Kidney capillary endothelial cell (primary cell): ENCODE data around the gene TRIOBP.
A peak's percentile ranks its signal among the peaks of the same experiment; 100 is the strongest.

Source experiments
- DNase-seq: peaks from one replicate; pipeline ENCODE4 v3.0.0-alpha.2; 2018; ENCODE audit warnings: low spot score

The TRIOBP gene

DNA sequence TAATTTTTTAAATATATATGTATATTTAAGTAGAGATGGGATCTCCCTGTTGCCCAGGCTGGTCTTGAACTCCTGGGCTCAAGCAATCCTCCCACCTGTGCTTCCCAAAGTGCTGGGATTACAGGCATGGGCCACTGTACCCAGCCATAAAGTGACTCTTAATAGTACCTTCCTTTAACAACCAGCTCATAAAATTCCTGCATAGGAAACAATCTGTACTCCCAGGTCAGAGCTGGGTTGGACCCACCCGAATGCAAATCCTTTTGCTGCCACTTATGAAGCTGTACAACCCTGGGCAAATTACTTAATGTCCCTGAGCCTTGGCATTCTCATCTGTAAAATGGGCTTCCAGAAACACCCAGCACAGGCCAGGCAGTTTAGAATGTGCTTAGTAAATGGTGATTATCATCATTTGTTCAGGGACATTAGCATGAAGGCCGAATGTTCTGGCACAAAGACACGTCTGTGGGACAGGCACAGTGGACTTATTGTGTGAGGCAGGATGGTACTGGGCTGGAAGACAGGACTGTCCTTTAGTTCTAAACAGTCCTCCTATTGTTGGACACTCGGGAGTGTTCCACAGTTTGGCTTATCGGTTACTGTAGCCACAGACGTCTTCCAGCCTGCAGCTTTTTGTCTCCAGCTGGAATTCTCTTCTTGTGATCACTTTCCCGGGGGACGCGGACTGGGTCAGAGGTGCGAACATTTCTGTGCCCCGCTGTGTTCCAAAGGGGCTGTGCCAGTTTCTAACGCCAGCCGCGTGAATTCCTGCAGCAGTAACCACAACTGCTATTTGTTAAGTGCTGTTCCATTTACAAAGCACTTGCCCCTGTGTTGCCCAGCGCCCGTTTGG lies 32.4 kb upstream of the TRIOBP start:
- DNase-seq: no peak

- no peak for DNase-seq
These were observed 31.4 kb upstream of the TRIOBP start for GRCh38 chr22:37665487-37665886.

DNA sequence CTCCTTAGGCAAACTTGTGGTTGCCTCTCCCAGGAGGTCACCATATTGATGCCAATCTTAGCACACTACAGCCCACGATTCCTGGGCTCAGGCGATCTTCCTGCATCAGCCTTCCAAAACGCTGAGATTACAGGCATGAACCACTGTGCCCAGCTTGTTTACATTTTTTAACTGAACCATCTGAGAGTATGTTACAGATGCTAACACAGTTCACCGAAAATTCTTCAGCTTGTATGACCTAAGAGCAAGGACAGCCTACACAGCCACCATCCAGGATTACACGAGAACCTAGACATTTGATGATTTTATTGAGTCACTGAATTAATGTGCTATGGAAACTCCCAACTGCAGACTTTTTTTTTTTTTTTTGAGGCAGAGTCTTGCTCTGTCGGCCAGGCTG lies 27.3 kb upstream of the TRIOBP start:
- no peak for DNase-seq

DNA sequence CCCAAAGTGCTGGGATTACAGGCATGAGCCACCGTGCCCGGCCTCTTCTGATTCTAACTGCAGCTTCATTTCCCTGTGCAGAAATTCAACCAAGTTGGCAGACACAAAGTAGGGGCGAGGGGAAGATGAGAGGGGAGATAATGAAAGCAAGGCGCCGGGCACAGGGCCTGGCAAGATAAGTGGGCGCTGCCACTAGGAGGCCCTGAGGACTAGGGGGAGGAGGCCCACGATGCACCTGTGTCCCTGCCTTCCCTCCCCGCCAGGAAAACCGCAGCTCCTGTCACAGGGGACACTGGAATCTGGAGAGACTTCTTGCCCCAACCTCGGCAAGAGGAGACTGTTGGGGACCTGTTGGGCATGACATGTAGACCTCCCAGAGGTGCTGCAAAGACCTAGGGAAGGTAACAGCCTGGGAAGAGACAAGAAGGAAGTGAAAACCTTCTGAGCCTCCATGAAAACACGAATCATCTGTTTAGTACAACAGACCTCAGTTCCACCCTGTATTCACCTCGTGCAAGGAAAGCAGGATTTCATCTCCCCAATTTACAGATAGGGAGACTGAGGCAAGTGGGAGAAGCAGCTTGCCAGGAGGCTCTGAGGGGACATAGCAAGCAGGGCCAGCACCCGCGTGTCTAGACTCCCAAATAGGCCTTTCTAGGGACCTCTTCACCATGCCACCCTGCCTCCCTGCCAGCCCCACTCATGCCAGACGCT lies 24.5 kb upstream of the TRIOBP start:
- DNase-seq: no peak

DNA sequence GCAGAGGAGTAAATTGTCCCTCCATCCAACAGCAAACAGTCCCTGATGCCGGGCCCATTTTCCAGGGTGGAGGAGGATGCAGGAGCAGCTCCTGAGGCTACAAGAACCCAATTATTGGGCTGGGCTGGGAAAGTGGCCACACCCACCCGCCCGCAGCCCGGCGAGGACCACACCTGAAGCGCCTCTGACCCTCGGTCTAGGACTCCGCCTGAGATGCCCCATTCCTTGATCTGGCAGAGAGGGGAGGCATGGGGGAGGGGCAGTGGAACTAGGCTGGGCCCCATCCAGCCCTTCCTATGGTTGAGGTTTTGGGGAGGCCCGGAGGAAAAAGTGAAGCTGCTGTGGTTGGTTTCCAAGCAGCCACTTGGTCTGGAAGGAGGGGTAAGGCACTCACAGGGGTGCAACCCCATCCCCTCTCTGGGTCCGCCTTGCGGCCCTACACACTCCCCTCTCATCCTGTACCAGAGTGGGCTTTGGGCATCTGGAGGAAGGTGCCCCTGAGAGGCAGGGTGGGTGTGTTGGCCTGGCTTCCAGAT lies 23.9 kb upstream of the TRIOBP start:
- no peak for DNase-seq

DNA sequence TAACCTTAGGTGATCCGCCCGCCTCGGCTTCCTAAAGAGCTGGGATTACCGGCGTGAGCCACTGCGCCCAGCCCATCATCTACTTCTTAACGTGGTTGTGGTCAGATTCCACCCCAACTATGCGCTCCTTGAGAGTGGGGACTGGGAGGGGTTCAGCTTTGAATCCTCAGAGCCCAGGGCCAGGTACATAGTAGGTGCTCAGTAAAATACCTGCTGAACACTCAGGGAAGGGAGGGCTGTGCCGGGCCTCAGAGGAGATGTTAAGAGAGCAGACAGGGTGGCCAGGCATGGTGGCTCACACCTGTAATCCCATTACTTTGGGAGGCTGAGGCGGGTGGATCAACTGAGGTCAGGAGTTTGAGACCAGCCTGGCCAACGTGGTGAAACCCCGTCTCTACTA lies 22.6 kb upstream of the TRIOBP start:
- DNase-seq: no peak

DNA sequence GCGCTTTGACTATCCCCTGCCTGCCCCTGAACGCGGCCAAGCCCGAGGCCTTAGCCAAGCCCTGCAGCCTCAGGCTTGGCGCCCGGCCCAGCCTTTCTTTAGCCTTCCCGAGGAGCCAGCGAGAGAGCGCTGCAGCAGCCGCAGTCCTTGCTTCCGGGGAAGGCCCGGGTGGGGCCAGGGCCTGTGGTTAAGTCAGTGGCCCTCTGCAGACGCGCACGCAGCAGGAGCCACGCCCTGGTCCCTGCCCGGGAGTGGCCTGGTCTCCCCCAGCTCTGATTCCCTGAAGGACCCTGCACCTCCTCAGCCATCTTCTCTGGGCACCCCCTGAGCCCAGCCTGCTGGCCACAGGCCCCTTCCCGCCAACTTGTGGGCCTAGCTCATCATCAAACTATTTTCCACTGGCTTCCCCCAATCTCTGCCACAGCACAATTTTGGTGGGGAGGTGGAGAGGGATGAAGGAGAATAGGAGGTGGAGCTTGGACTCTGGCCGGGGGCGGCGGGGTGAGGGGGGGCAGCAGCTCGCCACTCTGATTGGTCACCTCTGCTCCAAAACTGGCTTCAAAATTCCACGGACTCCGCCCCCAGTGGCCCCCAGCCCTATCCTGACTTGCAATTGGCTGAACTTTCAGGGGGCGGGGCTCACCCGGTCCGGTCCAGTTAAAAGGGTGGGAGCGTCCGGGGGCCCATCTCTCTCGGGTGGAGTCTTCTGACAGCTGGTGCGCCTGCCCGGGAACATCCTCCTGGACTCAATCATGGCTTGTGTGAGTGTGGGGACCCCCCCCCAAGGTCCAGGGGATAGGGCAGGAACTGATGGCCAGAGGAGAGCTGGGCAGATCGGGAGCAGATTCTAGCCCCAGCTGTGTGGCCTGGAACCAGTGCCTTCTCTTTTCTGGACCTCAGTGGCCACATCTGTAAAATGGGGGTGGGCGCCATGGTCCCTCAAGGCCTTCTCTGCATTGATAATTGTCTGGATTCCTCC lies 21.6 kb upstream of the TRIOBP start, which contains the start of gene LGALS1:
TSS of gene LGALS1 (plus strand) at position 686 of the 979 bp plus-strand sequence. CDS start at position 753, 67 bp downstream.
- peak; percentile 96 for DNase-seq

DNA sequence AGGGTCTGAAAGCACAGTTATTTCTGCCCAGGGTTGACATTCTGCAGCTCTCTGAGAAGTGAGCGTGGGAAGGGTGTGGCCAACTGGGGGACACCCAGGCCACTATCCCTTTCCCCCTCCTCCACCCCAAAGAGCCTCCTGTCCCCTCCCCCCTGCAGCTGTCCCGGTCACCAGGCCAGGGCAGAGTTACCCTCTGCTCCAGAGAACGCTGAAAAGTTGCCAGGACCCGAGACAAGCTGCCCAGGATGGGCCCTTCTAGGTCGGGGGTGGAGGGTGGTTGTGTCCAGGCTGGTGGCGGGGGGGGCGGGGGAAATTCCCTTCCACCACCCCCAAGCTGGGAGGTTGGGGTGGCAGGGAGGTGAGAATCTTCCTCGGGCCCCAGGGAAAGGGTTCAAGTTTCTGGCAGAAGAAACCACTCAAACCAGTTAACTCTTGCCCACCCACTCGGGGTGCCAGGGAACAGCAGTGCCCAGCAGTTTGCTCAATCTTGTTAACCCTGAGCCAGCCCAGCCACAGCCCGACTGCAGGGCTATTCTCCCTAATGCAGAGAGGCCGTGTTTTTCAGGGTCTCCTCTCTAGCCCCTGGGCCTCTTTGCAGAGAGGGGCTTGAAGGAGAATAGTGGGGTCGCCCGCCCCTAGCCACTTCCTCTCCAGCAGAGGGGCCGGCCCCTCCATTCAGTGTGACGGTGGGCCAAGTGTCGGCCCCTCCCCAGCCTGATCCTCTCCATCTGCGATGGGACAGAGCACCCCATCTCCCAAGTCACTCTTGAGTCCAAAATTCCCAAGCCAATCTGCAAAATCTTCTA lies 20.7 kb upstream of the TRIOBP start:
- DNase-seq: peak; percentile 26

- peak; percentile 97 for DNase-seq
These were observed 19.9 kb upstream of the TRIOBP start for GRCh38 chr22:37676736-37677492.

DNA sequence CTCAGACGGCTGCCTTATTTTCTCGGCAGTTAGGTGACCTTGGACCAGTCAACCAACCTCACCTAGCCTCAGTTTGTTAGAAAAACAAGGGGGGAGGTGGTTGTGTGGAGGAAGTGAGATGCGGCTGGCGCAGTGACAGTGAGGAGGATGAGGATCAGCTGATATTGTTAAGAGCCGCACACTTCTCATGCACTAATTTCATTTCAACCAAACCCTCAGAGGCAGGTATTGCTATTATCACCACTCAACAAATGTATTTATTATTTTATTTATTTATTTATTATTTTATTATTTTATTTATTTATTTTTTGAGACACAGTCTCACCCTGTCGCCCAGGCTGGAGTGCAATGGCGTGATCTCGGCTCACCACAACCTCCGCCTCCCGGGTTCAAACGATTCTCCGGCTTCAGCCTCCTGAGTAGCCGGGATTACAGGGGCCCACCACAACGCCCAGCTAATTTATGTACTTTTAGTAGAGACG lies 19.3 kb upstream of the TRIOBP start:
- DNase-seq: no peak

DNA sequence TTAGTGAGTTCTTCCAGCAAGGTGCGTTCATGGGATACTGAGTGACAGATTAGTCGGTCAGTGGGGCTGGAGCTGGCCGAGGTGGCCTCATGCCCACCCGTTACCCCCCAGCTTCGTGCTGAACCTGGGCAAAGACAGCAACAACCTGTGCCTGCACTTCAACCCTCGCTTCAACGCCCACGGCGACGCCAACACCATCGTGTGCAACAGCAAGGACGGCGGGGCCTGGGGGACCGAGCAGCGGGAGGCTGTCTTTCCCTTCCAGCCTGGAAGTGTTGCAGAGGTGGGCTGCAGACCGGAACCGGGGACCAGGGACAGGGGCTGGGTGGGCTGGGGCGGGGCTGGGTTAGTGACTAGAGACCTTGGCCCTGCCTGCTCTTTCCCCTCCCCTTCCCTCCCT lies 18.5 kb upstream of the TRIOBP start:
- DNase-seq: no peak

DNA sequence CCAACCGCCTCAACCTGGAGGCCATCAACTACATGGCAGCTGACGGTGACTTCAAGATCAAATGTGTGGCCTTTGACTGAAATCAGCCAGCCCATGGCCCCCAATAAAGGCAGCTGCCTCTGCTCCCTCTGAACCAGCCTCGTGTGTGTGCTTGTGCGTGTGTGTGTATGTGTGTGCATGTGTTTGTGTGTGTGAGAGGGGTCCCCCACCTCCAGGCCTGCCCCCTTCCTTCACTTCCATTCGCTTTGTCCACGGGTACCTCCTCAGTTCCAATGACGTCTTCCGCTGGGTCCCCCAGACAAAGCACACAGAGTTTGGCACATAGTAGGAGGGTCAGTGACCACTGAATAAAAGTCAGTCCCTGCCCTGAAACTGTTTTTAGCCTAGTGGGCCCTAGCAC lies 17.2 kb upstream of the TRIOBP start:
- no peak for DNase-seq

GRCh38 chr22:37680191-37680851 lies 16.5 kb upstream of the TRIOBP start:
- no peak for DNase-seq

DNA sequence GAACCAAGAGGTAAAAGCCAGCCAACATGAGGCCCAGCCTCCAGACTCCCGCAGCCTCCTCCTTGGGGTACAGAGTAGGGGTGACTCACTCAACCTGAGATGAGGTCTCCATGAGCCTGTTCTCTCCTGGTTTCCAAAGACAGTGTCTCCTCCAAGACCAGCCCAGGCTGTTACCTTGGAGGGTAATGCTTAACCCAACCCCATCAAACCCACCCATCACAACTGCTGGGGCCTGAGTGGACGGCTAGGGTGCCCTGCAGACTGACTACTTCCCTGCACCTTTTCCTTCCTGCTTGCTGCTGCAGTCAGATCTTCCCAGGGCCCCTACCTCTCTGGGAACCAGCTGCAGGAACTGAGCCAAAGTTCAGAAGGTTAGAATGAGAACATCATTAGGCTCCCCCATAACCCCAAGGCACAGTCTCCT lies 15.8 kb upstream of the TRIOBP start:
- no peak for DNase-seq

- peak; percentile 74 for DNase-seq
These were observed 15.2 kb upstream of the TRIOBP start for GRCh38 chr22:37681556-37682049.

GRCh38 chr22:37684803-37685615 lies 11.8 kb upstream of the TRIOBP start:
- no peak for DNase-seq

- DNase-seq: peak; percentile 83
These were observed 10.6 kb upstream of the TRIOBP start, which contains the start of gene NOL12 for GRCh38 chr22:37686002-37686982. NOL12 (plus strand) TSS chr22:37686343; CDS start chr22:37686393, 50 bp downstream.
